Activated T-cell treated with anti-CD3 and anti-CD28 coated beads for 48 hours (primary cell): ENCODE measurements around the gene IL17B.

Source experiments
- DNase-seq: peaks from one replicate; pipeline ENCODE4 v3.0.0-alpha.2; 2020; ENCODE audit warnings: low read depth

Gene IL17B

DNA sequence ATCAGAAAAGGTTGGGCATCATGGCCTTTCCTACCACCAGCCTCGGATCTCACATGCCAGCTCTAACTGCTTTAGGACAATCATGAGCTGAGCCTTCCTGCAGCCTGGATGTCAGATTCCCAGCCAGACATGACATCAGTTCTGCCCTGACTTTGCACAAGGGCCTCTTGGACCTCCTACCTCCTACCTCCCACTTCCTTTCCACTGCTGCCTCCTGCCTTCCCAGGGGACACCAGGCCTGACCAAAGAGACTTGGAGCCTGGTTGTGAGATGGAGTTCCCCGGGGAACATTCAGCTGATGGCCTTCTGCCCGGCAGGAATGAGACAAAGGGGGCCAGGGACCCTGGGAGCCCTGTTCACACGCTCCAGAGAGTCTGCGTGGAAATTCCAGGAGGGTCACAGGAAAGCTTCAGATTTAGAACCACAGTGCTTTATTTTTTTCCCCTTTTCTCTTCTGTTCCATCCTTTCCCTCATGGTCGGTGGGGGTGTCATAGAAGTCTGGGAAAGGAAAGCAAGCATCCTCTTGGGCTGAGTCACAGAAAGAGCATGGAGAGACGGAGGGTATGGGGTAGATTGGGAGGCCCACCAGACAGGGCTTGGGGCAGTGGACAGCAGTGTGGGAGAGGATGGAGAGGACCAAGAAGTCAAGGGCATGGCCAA is 35.4 kb upstream of the IL17B start:
- no peak for DNase-seq

DNA sequence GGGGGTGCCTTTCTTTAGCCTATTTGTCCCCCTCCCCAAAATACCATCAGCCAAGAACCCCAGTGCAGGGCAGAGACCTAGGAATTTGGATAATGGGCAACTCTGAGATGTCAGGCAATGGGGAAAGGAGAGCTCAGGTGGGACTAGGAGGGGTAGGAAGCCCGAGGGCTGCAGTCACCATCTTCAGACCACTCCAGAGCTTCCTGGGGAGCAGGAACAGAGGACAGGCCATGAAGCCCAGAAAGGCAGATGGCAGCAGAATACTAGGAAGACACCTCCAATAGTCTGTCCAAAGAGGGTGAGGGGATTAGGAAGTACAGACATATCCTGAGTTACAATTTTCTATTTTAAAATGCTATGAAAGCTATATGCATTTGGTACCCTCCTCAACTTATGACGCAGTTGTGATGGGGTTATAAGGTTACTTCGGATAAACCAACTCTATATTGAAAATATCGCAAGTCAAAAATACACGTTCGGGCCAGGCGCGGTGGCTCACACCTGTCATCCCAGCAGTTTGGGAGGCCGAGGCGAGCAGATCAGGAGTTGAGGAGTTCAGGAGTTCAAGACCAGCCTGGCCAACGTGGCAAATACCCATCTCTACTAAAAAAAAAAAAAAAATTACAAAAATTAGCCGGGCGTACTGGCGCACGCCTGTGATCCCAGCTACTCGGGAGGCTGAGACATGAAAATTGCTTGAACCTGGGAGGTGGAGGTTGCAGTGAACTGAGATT is 34.6 kb upstream of the IL17B start:
- no peak for DNase-seq

DNA sequence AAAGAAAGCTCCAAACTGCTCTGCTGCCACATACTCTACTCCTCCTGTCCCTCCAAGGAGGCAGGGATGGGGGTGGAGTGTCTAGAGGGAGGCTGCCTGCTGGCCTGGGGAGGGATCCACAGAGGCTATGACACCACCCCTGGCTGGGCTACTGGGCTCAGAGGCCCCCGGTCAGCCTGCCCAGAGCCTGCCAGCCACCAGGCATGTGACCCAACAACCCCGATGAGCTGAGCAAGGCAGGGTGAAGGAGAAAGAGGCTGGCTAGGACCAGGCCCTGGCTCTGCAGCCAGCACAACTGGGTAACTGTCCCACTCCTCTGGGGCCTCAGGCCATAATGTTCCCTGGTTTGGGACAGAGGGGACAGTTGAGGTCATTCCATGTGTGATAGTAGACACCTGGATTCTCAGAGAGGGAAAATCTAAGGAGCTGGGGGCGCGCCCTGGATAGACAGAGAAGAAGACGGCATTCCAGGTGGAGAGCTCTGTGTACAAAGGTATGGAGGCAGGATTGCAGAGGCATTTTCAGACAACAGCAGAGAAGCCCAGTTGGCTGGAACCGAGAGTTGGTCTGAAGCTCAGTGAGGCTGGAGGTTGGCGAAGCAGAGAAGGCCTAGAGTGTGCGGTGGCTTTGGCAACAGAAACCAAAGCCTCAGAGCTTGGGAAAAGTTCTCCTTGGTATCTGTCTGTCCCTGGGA is 33.8 kb upstream of the IL17B start:
- DNase-seq = no peak

DNA sequence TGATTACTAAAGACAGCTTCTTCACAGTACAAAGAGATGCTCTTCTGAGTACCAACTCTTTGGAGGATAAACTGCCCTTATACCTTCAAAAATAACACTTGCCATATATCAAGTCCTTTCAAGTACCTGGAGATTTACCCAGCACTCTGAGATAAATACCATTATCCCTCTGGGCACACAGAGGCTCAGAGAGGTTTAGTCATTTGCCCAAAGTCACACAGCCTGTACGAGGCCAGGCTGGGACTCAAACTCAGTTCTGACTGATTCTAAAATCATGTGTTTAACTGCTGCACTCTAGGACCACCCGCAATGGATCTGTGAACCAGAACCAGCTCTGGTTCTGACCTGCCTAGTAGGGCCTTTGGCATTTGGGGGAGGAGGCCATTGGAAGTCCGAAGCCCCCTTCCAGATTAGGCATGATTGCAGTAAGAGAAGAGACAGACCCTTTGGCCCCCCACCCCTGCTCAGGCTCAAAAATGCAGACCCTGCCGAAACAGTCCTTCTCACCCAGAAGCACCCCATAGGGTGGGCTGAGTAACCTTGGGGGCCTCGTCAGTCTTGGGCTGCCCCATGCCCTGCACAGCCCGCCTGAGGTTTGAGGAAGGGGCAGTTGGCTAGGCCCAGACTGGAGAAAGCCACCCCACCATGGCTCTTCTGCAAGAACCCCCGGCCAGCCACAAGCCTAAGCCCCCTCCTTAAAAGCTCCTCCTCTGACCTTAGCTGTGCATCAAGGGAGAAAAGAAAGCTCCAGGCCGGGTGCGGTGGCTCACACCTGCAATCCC is 32.8 kb upstream of the IL17B start:
- DNase-seq = no peak

DNA sequence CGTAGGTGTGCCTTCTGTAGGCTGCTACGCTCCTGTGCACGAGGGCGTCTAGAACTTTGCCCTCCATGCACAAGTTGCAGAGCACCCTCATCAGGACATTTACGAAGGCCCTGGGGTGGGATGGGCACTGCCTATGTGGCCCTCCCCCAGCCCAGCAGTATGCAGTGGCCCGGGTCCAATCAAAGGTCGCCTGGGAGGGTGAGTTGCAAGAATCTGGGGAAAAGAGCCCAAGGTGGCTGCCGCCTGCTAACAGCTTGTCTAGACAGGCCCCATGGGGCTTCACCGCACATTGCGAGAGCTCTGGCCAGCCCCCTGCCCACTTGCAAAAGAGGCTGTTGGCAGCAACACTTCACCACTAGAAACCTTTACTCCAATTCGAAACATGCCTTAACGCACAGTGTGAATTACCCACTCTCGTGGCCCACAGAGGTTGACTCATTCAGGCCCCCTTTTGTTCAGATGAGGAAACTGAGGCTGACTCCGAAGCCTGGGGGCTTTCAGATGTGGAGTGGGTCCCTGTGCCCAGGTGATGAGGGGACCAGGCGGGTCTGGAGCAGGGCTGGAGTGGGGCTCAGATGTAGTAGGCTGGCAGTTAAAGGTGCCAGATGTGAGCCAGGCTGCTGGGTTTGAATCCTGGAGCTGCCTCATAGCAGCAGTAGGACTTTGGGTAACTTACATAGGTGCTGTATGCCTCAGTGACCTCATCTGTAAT is 31.8 kb upstream of the IL17B start:
- no peak for DNase-seq

DNA sequence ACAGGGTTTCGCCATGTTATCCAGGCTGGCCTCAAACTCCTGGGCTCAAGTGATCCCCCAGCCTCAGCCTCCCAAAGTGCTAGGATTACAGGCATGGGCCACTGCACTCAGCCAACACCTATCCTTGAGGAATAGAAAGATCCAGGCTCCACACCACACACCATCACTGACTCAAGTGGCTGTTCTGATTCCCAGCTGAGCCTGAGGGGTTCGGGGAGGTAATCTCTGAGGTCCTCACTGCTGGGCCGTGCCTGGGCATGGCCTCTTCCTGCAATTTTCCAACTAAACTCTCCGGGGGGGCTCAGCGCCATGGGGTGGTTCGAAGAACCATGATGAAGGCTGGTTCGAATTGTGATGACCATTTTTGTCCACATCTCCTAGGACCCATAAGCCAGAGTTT is 31.0 kb upstream of the IL17B start:
- DNase-seq = no peak

DNA sequence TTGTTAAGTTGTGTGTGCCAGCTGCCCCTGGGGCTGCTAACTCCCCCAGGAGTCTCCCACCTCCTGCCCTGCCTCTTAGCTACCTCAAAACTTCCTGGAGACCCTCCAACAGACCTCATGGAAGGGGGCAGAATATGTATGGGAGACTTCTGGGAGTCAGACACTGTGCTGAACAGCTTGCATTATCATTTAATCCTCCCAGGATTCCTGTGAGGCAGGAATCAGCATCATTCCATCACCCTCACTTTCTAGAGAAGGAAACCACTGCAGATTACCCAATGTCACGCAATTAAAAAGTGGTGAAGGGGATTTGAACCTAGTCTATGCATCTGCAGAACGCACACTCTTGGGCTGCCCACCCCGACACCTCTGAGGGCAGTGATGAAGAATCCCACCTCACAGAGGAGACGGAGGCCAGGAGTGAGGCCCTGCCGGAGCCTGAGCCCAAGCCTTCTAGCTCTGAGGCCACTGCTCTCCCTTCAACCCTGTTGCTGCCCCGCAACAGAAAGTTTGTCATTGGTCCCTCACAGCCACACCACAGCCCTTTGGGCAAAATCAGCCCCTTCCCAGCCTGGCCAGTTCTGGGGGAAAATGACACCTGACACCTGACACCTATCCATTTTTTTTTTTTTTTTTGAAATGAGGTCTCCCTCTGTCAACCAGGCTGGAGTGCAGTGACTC is 30.3 kb upstream of the IL17B start:
- no peak for DNase-seq

DNA sequence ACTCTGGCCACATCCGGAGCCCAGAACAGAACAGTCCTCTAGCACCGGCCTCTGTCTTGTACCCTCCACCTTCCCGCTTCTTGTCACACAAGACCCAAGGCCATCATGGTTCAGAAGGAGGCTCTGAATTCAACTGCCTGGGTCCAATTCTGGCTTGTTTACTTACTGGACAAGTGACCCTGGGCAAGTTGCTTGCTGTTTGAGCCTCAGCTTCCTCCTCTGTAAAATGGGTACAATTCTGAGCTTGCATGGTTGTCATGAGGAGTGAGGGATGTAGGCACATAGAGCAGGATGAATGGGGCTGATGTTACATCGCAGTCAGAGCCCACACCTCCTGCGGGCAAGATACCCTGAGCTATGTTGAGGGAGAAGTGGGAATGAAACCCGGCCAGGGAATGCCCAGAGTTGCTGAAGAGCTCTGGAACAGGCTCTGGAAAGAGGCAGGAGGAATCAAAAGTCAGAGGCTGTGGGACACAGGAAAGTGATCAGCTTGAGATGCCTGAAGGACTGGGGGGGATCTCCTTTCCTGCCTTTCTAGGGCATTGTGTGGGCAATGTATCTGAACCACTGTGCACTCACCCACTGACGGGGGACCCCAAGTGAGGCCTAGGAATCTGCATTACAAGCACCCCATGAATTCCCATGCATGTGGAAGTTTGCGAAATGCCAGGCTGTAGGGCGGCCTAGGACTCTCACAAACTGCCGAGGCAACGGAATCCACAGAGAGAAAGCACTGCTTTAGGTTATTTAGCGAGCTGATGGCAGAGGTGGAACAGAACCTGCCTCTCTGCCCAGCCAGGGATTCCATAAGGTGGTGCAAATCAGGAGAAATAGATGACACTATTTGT is 29.4 kb upstream of the IL17B start:
- DNase-seq = no peak

DNA sequence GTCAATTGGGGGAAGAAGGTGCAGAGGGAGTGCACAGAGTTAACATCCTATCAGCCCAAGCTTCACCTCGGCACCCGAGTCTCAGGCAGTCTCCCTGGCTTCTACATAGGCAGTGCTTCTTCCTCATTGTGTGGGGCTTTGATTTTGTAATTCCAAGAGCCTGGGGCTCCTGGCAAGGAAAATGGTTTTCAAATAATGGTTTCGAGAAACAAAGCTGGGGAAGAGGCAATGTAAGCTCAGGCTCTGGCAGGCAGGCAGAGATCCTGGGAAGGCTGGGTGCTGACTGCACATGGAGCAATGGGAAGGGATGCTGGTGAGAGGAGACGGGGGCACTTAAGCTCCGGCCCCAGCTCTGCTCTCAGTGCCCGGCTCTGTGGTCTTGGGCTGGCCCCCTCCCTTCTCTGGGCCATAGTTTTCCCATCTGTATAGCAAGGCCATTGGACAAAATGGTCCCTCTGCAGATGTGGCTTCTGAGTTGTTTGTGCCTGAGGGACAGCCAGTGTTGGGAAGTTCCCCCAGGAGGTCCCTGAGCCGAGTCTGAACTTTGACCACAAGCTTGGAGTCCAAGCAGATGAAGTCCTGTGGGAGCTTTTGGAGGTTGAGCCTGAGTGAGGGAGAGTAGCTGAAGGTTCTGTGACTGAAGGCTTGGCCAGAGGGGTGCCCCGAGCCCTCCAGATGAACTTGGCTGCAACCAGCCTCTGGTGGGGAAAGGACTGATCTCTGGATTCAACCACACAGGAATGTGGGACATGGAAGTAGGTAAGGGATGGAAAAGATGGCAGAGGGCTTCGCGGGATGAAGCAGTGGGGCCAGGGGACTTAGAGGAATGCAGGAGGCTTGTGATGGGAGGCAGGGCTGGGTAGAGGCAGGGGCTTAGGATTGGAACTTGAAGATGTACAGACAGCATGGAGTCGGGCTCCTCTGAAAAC is 28.5 kb upstream of the IL17B start:
- DNase-seq = no peak

DNA sequence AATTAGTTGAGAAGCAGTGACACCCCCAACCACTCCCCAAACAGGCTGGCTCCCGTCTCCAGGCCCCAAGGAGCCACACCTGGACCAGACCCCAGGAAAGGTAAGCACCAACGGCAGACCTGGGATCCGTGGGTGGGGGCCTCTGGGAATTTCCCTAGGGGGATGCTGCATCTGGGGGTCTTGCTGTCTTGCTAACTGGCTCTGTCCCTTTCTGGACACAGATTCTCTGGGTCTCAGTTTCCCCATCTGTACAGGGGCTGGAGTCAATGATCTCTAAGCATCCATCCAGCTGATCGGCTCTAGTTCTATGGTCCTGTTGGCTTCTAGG is 27.9 kb upstream of the IL17B start:
- no peak for DNase-seq

DNA sequence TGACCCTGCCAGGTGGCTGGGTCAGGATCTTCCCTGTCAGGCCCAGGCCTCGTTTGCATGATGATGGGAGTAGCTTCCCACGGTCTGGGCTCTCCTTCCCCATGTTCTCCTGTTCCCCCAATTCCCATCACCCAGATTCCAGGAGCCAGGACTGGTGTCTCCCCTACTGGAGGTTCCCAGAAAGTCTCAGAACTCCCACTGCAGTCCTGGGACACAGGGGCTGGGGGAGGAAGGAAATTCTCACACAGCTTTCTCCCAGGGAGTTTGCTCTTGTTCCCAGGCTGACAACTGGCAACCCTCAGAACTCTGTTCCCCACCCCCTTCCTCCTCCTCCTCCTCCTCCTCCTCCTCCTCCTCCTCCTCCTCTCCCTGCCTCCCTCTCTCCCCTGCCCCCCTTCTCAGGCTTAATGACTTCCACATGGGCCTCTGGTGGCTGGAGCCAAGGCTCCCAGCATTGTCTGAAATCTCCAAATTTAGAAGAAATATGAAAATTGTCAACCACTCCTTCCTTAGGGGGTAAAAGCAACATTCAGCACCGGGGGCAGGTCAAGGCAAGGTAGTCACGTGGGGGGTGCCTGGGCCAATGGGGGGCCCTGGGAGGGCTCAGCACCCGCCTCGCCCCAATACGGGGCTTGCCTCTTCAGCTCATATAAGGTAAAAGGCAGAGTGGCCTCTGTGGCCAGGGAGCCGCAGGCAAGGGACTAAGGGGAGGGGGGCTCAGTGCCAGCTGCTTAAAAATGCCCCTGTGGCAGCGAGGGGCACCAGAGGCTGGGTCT is 27.3 kb upstream of the IL17B start:
- no peak for DNase-seq

DNA sequence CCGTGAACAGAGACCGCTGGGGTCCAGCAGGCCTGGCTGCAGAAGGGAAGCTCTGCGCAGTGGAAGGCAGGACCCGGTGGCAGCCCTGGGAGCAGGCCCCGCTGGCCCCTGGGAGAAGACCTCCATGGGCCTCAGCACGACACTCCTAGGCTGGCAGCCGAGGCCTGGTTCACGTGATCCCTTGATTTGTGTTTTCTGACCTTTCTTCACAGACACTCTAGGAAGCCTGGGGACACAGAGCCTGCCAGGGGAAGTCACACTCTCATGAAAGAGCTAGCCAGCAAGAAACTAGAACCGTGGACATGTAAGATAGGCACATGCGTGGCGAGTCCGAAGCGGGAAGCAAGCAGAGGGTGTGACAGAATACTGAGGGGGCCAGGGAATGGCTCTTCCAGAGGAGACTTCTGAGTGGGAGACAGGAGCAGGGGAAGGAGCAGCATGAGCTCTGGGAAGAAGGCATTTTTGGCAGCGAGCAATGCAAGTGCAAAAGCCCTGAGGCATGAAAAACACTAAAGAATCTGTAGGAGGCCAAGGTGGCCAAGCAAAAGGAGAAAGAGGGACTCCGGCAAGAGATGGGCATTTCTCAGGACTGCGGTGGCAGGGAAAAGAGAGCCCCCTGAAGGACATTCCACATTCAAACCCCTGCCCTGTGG is 26.6 kb upstream of the IL17B start:
- no peak for DNase-seq

DNA sequence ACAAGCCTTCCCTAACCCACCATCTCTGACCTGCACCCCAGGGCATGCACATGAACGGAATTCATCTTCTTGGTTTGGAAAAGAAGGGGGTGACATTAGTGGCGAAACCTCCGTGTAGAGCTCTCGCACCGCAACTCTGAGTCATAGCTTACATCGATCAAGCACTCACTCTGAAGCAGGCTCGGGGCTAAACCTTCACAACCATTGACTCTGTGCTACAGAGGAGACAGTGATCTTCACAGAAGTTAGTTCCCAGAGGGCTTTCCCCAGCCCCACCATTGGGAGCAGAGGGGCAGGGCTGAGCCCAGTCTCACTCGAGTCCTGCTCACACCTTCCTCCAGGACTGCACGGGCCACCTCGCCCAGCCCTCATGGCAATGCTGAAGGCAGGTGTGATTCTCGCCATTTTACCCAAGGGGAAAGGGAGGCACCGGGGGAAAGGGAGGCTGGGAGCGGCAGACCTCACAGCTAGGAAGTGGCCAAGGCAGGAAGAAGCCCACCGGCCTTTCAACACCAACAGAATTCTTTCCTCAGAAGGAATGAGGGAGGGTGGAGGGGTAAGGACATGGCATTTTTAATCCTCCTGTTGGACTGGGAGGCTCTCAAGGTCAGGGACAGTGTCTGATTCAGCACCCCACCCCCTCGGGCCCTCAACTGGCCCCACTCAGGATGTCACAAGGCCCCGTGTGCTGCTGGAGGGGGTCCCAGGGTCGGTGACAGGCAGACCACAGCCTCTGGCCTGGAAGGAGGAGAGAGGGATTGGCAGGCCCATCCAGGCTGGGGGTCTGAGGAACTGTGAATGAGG is 25.9 kb upstream of the IL17B start:
- DNase-seq = no peak

DNA sequence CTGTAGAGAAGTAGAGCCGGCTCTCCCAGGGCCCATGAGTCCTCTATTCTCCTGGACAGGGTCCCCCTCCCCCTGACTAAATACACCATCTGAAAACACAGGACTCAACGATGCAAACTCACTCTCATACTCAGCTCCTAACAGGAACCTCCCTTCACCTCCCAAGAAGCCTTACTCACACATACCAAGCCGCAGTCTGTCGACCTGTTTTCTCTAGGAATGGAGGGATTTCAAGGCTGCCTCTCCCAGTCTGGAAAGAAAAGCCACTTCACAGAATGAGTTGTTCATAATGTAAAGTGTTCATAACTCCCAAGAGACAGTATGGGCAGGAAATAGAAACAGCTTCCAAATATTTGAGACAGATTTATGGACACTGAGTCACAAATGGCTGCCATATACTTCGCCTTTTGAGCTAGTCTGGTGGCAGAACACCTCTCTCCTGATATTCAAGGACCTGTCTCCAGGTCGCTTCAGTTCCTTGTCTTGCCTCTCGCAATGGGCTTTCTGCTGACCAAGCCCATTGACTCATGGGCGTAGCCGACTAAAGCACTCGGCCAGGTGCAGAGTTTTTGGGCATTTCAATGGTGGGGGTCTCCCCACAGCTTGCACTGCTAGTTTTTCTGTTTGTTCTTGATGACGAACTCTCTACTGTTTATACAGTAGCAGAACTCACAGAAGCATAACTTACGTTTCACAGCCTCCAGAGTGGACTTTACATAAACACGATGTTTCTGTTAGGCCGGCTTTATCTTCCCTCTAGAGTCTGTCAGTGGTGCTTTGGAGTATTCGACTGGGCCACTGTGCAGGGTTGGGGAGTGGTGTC is 25.0 kb upstream of the IL17B start:
- DNase-seq = no peak

DNA sequence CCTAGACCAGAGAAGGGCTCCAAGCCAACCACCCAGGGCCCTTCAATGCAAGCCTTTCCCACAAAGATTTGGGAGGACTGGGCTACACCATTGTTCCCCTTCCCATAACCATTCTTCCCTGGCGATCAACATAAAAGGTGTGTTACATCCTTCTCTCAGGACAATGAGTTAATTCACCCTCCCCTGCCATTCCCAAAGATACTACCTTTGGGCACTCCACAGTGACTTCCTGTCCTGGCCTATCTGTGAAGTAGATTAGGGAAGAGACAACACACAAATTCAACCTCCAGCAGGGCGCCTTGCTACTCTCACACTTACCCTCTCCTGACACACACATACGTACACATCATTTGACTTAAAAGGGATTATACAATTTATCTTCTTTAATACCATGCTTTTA is 23.2 kb upstream of the IL17B start:
- no peak for DNase-seq

DNA sequence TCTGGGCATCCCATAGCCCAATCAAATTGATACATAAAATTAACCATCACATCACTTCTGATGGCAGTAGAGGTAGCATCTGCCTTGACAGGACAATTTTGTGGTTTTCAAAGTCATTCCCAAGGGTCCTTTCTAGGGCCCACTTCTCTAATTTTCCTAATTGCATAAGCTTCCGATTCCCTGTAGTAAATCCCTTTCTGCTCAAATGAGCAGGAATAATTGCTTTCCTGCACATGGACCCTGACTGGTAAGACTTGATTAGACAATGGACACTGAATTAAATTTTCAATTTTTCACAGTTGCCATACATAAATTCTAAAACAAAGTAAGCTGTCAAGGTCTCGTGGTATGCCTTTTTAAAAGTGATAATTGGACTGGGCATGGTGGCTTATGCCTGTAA is 22.0 kb upstream of the IL17B start:
- DNase-seq = no peak
